Neutrophil (primary cell): ENCODE measurements around the gene LRRC58.

Source experiments
- H3K27ac ChIP-seq: fragments of 200-600 bp; sonication (generic); 2 replicates; pipeline ENCODE4 v1.5.1; 2016; ENCODE audit warnings: mild to moderate bottlenecking, moderate library complexity
- H3K27me3 ChIP-seq: fragments of 200-600 bp; sonication (generic); 2 replicates; pipeline ENCODE4 v1.6.0; 2016; ENCODE audit warnings: mild to moderate bottlenecking
- H3K36me3 ChIP-seq: fragments of 200-600 bp; sonication (generic); 2 replicates; pipeline ENCODE4 v1.5.1; 2017
- H3K4me1 ChIP-seq, 2 experiments: fragments of 200-600 bp in 1 of 2; sonication (generic) in 1 of 2; 1 replicate in 1 of 2; 2 replicates in 1 of 2; pipeline versions ENCODE4 v1.5.1 to v1.6.1; 2013 to 2016; ENCODE audit warnings: low read depth in 1 of 2, low read length in 1 of 2, mild to moderate bottlenecking in 1 of 2, moderate library complexity in 1 of 2; ENCODE audit not compliant: control insufficient read depth in 1 of 2, insufficient read depth in 1 of 2
- H3K4me3 ChIP-seq, 2 experiments: fragments of 200-600 bp in 1 of 2; sonication (generic) in 1 of 2; 1 replicate in 1 of 2; 2 replicates in 1 of 2; pipeline ENCODE4 v1.5.1; 2013 to 2016; ENCODE audit warnings: low read depth in 1 of 2, low read length in 1 of 2, mild to moderate bottlenecking in 1 of 2, moderate library complexity in 1 of 2
- H3K9me3 ChIP-seq: fragments of 200-600 bp; sonication (generic); 2 replicates; pipeline ENCODE4 v1.5.1; 2016
- CTCF ChIP-seq: fragments of 200-600 bp; sonication (generic); IDR thresholded peaks from 2 replicates; pipeline ENCODE4 v1.5.1; 2016; ENCODE audit warnings: antibody characterized with exemption

LRRC58 gene

GRCh38 chr3:120275618-120276017 lies 73.5 kb downstream of the LRRC58 start:
- Histone ChIP-seq H3K9me3 (no peaks in the 10 kb centered on the region), H3K4me1 (no peaks in the 10 kb centered on the region), H3K4me3 (no peak overlapping the region), H3K27ac (no peak overlapping the region), H3K27me3 (peaks cover 37% of the 10 kb centered on the region), H3K36me3 (no peaks in the 10 kb centered on the region)
- no peak for TF ChIP-seq CTCF

- H3K4me3 ChIP-seq: no peak overlapping the region
- H3K9me3 ChIP-seq: no peaks in the 10 kb centered on the region
- no peaks in the 10 kb centered on the region for H3K4me1 ChIP-seq
- no peak for TF ChIP-seq CTCF
- peaks cover 38% of the 10 kb centered on the region for H3K27me3 ChIP-seq
- no peak overlapping the region for H3K27ac ChIP-seq
- H3K36me3 ChIP-seq: no peaks in the 10 kb centered on the region
Measured at GRCh38 chr3:120274739-120275167, 74.4 kb downstream of the LRRC58 start.
